Transverse colon (tissue), 4 donors: ENCODE results near the gene CYP2J2. TPM values are rescaled to one million over a fixed set of nuclear protein-coding genes. Genes with fewer than 3 reads are reported as not detected.

Experiments used
- DNase-seq: peaks from one replicate; pipeline ENCODE4 v3.0.0-alpha.2; 2019
- H3K27ac ChIP-seq, 4 donors: fragments of 200-600 bp; sonication (generic); 2 replicates each; pipeline ENCODE4 v1.5.1; 2016 to 2018; ENCODE audit warnings: inconsistent platforms in 4 of 4
- H3K27me3 ChIP-seq: fragments of 200-600 bp; sonication (generic); 2 replicates; pipeline ENCODE4 v1.5.1; 2017; ENCODE audit warnings: inconsistent platforms
- H3K36me3 ChIP-seq, 4 donors: fragments of 200-600 bp; sonication (generic); 2 replicates each; pipeline ENCODE4 v1.5.1; 2017 to 2019; ENCODE audit warnings: inconsistent platforms in 4 of 4
- H3K4me1 ChIP-seq, 4 donors: fragments of 200-600 bp; sonication (generic); 2 replicates each; pipeline ENCODE4 v1.5.1; 2017 to 2020; ENCODE audit warnings: inconsistent platforms in 4 of 4
- H3K4me3 ChIP-seq, 4 donors: fragments of 200-600 bp; sonication (generic); 1 replicate in 1 of 4; 2 replicates in 3 of 4; pipeline versions ENCODE4 v1.5.1 to v1.6.1; 2017 to 2019; ENCODE audit warnings: inconsistent platforms in 4 of 4
- H3K9me3 ChIP-seq, 2 donors: fragments of 200-600 bp; sonication (generic); 2 replicates each; pipeline ENCODE4 v1.5.1; 2017 to 2019; ENCODE audit warnings: inconsistent platforms in 2 of 2
- EP300 ChIP-seq: sonication (generic); formaldehyde crosslinking; IDR thresholded peaks from one replicate; pipeline ENCODE4 v1.6.1; 2017; ENCODE audit warnings: antibody characterized with exemption, low read depth
- POLR2A ChIP-seq: fragments of 450-650 bp; IDR thresholded peaks from one replicate; pipeline ENCODE4 v1.6.1; 2016; ENCODE audit warnings: antibody characterized with exemption, mild to moderate bottlenecking, moderate library complexity
- POLR2AphosphoS5 ChIP-seq, 3 donors: sonication (generic); formaldehyde crosslinking; IDR thresholded peaks; one replicate each; pipeline ENCODE4 v1.6.1; 2016; ENCODE audit warnings: antibody characterized with exemption in 3 of 3
- WGBS, 2 donors: methylation state at CpG; one replicate each; pipeline ENCODE4 v1.1.5; 2018; ENCODE audit warnings: low coverage in 1 of 2; 5-methylcytosine and 5-hydroxymethylcytosine counted together
- in situ Hi-C, 4 donors: fragments of 200-750 bp; cut with MboI; loops; one replicate each; pipeline versions ENCODE4 v1.15.0 to v1.15.1; 2017; ENCODE audit warnings: low sequenced_read_pairs in 3 of 4, low pct_ligation_motif_present in 1 of 4, low pct_unique_long_range_greater_than_20kb in 1 of 4
- intact Hi-C: fragments of 100-400 bp; cut with DNase I; formaldehyde crosslinking; loops from one replicate; pipeline ENCODE4 v1.15.1; 2023; ENCODE audit warnings: low total_unique reads
- total RNA-seq, 4 donors: library from RNA; depleted of rRNA; stranded (reverse); fragments of >200 nt; gene quantifications; one replicate each; pipeline ENCODE4 v1.1.0, GENCODE V29; 2016
- TF ChIP-seq, protein P1 (sequence below), 5 experiments: fragments of 200-600 bp in 3 of 5; fragments of 450-650 bp in 2 of 5; sonication (generic) in 3 of 5; IDR thresholded peaks; 1 replicate in 2 of 5; 2 replicates in 3 of 5; pipeline ENCODE4 v1.5.1; 2016 to 2017; ENCODE audit warnings: antibody characterized with exemption in 5 of 5, inconsistent platforms in 3 of 5, mild to moderate bottlenecking in 2 of 5, moderate library complexity in 1 of 5

The CYP2J2 gene
- total RNA-seq, 4 donors from 2014 or later = 21.7 to 61.9 (median 42.5) TPM

DNA sequence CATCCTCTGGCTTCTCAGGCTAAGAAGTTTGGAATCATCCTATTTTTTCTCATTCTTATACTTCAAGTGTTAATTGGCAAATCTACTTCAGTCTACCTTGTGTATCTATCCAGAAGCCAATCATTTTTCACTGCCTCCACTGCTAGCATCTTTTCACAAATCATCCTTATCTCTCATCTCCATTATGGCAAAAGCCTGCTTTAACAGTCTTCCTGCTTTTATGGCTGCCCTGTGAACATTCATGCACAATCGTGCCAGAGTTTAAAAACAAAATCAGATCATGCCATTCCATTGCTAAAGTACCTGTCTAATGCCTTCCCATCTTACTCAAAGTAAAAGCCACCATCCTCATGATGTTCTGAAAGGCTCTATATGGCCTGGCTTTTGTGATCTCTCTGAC, 19.2 kb upstream of the CYP2J2 start:
- in situ Hi-C loops = loop anchor here in 2 of 4 donors (10.0 to 25.0 kb wide), 2 partner anchors 61 to 1208 kb away; no protein-coding TSS in a partner anchor

DNA sequence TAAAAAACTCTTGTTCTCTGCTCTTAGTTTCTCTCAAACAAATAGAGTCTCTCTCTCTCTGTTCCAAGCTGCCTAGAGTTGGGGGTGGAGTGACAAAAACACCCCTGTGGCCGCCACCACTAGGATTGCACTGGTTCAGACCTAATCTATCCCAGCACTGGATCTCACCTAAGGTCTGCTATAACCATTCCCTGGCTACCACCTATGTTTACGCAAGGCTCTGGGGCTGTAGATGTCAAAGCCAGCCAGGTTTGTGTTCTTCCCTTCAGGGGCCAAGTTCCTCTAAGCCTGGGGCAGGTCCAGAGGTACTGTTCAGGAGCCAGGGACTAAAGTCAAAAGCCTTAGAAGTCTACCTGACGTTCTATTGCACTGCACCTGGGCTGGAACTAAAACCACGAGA, 12.8 kb upstream of the CYP2J2 start:
- Histone ChIP-seq H3K27ac (no peak overlapping the region), H3K27me3 (no peaks in the 10 kb centered on the region), H3K4me3 (no peak overlapping the region), H3K9me3 (no peaks in the 10 kb centered on the region), H3K36me3 (no peaks in the 10 kb centered on the region), H3K4me1 (no peaks in the 10 kb centered on the region)
- in situ Hi-C loops (loop anchor here in 1 of 4 donors (25.0 kb wide), 1 partner anchor 1202 kb away; no protein-coding TSS in a partner anchor), intact Hi-C loops (no loop called here)
- DNase-seq = no peak
- TF ChIP-seq, protein P1, sequence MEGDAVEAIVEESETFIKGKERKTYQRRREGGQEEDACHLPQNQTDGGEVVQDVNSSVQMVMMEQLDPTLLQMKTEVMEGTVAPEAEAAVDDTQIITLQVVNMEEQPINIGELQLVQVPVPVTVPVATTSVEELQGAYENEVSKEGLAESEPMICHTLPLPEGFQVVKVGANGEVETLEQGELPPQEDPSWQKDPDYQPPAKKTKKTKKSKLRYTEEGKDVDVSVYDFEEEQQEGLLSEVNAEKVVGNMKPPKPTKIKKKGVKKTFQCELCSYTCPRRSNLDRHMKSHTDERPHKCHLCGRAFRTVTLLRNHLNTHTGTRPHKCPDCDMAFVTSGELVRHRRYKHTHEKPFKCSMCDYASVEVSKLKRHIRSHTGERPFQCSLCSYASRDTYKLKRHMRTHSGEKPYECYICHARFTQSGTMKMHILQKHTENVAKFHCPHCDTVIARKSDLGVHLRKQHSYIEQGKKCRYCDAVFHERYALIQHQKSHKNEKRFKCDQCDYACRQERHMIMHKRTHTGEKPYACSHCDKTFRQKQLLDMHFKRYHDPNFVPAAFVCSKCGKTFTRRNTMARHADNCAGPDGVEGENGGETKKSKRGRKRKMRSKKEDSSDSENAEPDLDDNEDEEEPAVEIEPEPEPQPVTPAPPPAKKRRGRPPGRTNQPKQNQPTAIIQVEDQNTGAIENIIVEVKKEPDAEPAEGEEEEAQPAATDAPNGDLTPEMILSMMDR (IDR thresholded peaks at IDR 0.05) = no peak
- TF ChIP-seq POLR2A = no peak
- TF ChIP-seq POLR2AphosphoS5 (IDR thresholded peaks at IDR 0.05) = no peak
- TF ChIP-seq EP300 = no peak
- WGBS, 2 donors = 82 to 93% methylated on average over 2 to 4 of the region's 4 CpGs

More for the DNA sequence above, 19.2 kb upstream of the CYP2J2 start:
- H3K36me3 ChIP-seq = no peaks in the 10 kb centered on the region
- no peak overlapping the region for H3K4me3 ChIP-seq
- no peak for TF ChIP-seq POLR2AphosphoS5 (IDR thresholded peaks at IDR 0.05)
- TF ChIP-seq EP300 = no peak
- TF ChIP-seq, protein P1 (IDR thresholded peaks at IDR 0.05) = no peak
- TF ChIP-seq POLR2A = no peak
- WGBS, 2 donors = 20 to 33% methylated on average over 1 of the region's 1 CpG
- intact Hi-C loops = loop anchor here (5.0 kb wide), 1 partner anchor 63 kb away; no protein-coding TSS in a partner anchor
- no peak overlapping the region for H3K27ac ChIP-seq
- H3K4me1 ChIP-seq = no peaks in the 10 kb centered on the region
- no peak for DNase-seq
- no peaks in the 10 kb centered on the region for H3K27me3 ChIP-seq
- no peaks in the 10 kb centered on the region for H3K9me3 ChIP-seq

DNA sequence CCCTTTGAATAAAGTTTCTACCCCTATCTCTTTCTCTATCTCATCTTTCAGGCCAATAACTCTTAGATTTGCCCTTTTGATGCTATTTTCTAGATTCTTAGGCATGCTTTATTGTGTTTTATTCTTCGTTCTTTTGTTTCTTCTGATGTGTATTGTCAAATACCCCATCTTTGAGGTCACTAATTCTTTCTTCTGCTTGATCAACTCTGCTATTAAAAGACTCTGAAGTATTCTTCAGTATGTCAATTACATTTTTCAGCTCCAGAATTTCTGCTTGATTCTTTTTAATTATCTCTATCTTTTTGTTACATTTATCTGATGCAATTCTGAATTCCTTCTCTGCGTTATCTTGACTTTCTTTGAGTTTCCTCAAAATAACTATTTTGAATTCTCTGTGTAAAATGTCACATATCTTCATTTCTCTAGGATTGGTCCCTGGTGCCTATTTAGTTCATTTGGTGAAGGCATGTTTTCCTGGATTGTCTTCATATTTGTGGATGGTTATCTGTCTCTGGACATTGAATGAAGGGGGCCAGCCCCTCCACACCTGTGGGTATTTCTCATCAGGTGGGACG, 11.2 kb upstream of the CYP2J2 start:
- Histone ChIP-seq H3K36me3 (no peaks in the 10 kb centered on the region), H3K4me3 (no peak overlapping the region), H3K4me1 (no peaks in the 10 kb centered on the region), H3K9me3 (no peaks in the 10 kb centered on the region), H3K27ac (no peak overlapping the region), H3K27me3 (no peaks in the 10 kb centered on the region)
- TF ChIP-seq, protein P1 (IDR thresholded peaks at IDR 0.05) = no peak
- intact Hi-C loops (no loop called here), in situ Hi-C loops (loop anchor here in 1 of 4 donors (25.0 kb wide), 1 partner anchor 1200 kb away; no protein-coding TSS in a partner anchor)
- 81 to 88% methylated on average over 3 of the region's 3 CpGs for WGBS, 2 donors
- no peak for DNase-seq

DNA sequence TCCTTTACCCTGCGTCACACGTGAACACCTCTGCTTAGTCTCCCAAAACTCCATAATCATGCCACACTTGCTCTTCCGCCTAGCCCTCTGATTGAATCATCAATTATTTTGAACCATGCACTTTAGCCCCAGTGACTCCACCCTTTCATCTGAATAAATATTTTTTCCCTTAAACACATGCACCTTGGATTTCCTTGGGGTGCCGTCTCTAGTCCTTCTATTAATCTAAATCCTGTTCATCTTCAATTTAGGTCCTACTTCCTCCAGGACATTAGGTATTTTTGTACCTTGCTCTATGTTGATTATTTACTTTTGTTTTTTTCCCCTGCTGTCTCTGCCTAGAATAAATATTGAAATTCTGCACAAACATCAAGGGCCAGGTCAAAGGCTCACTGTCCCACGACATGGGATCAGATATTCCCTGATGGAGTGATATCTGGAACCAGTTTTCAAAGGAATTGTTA, 9.8 kb upstream of the CYP2J2 start:
- Histone ChIP-seq H3K27me3 (no peaks in the 10 kb centered on the region), H3K9me3 (no peaks in the 10 kb centered on the region), H3K4me1 (no peaks in the 10 kb centered on the region), H3K4me3 (no peak overlapping the region), H3K36me3 (no peaks in the 10 kb centered on the region), H3K27ac (no peak overlapping the region)
- TF ChIP-seq EP300 = no peak
- TF ChIP-seq POLR2AphosphoS5 (IDR thresholded peaks at IDR 0.05) = no peak
- TF ChIP-seq, protein P1 (IDR thresholded peaks at IDR 0.05) = no peak
- no peak for TF ChIP-seq POLR2A
- in situ Hi-C loops = loop anchor here in 1 of 4 donors (25.0 kb wide), 1 partner anchor 1199 kb away; no protein-coding TSS in a partner anchor
- 76 to 77% methylated on average over 5 of the region's 5 CpGs for WGBS, 2 donors
- intact Hi-C loops = no loop called here
- DNase-seq = no peak
